HepG2 (cell line): ENCODE data around the gene GMPPA. TPM values are rescaled to one million over a fixed set of nuclear protein-coding genes. Genes with fewer than 3 reads are reported as not detected.

Source experiments
- DDIT3 ChIP-seq: sonication (generic); formaldehyde crosslinking; IDR thresholded peaks from 2 replicates; pipeline ENCODE4 v1.4.0; 2020; ENCODE audit warnings: mild to moderate bottlenecking, missing genetic modification reagents
- GLMP ChIP-seq: sonication (generic); formaldehyde crosslinking; IDR thresholded peaks from 2 replicates; pipeline ENCODE4 v1.9.0; 2021; ENCODE audit warnings: missing genetic modification reagents, mild to moderate bottlenecking, borderline replicate concordance
- HBP1 ChIP-seq: IDR thresholded peaks from 2 replicates; pipeline ENCODE4 v1.6.1; 2016; ENCODE audit warnings: low read depth, control low read depth
- KDM6A ChIP-seq: IDR thresholded peaks from 2 replicates; pipeline ENCODE4 v1.6.1; 2016; ENCODE audit warnings: low read depth
- NFKB2 ChIP-seq: sonication (generic); formaldehyde crosslinking; IDR thresholded peaks from 2 replicates; pipeline ENCODE4 v1.4.0; 2020; ENCODE audit warnings: missing genetic modification reagents, borderline replicate concordance
- PHF8 ChIP-seq: sonication (generic); formaldehyde crosslinking; IDR thresholded peaks from 2 replicates; pipeline ENCODE4 v1.5.0; 2020; ENCODE audit warnings: missing genetic modification reagents
- SMARCC2 ChIP-seq: fragments of 450-650 bp; IDR thresholded peaks from 2 replicates; pipeline ENCODE4 v1.6.1; 2017; ENCODE audit warnings: antibody characterized with exemption, mild to moderate bottlenecking
- YEATS4 ChIP-seq: sonication (generic); formaldehyde crosslinking; IDR thresholded peaks from 2 replicates; pipeline ENCODE4 v1.4.0; 2020; ENCODE audit warnings: missing genetic modification reagents, borderline replicate concordance
- ZBTB10 ChIP-seq: sonication (generic); formaldehyde crosslinking; IDR thresholded peaks from 2 replicates; pipeline ENCODE4 v1.4.0; 2020; ENCODE audit warnings: missing genetic modification reagents, borderline replicate concordance
- ZFP1 ChIP-seq: IDR thresholded peaks from 2 replicates; pipeline ENCODE4 v1.6.1; 2016
- ZNF17 ChIP-seq: sonication (generic); formaldehyde crosslinking; IDR thresholded peaks from 2 replicates; pipeline ENCODE4 v1.5.0; 2020; ENCODE audit warnings: mild to moderate bottlenecking, missing genetic modification reagents
- ZNF230 ChIP-seq: sonication (generic); formaldehyde crosslinking; IDR thresholded peaks from 2 replicates; pipeline ENCODE4 v1.4.0; 2020; ENCODE audit warnings: mild to moderate bottlenecking, missing genetic modification reagents
- ZNF34 ChIP-seq: sonication (generic); formaldehyde crosslinking; IDR thresholded peaks from 2 replicates; pipeline ENCODE4 v1.4.0; 2020; ENCODE audit warnings: mild to moderate bottlenecking, missing genetic modification reagents, borderline replicate concordance
- ZNF468 ChIP-seq: sonication (generic); formaldehyde crosslinking; IDR thresholded peaks from 2 replicates; pipeline ENCODE4 v1.8.0; 2022; ENCODE audit warnings: mild to moderate bottlenecking, moderate library complexity, missing genetic modification reagents
- ZNF674 ChIP-seq: sonication (generic); formaldehyde crosslinking; IDR thresholded peaks from 2 replicates; pipeline ENCODE4 v1.5.0; 2020; ENCODE audit warnings: low read depth, mild to moderate bottlenecking, missing genetic modification reagents
- polyA plus RNA-seq, 8 experiments: library from polyadenylated mRNA; depleted of rRNA in 3 of 8; stranded (reverse) in 7 of 8; unstranded in 1 of 8; fragments of >200 nt; fragmentation: Illumina TruSeq in 4 of 8; extraction: Trizol in 4 of 8; gene quantifications; 2 replicates each; pipeline versions ENCODE4 v1.2.1 to v1.2.3, GENCODE V29; 2011 to 2016; ENCODE audit warnings: low read depth in 4 of 8, missing spikeins in 1 of 8, mixed read lengths in 1 of 8; ENCODE audit not compliant: insufficient read depth in 1 of 8
- total RNA-seq, 5 experiments: library from RNA; depleted of rRNA; stranded (reverse); fragments of >200 nt; fragmentation: Illumina TruSeq; extraction: Trizol; gene quantifications; 2 replicates each; pipeline ENCODE4 v1.2.3, GENCODE V29; 2016; ENCODE audit warnings: low read depth in 1 of 5

Gene GMPPA
- total and polyA plus RNA-seq, 2 of the 13 experiments (the other 11 are each of a cell fraction or from before 2014, with no cell fraction given): 81.1 to 106 TPM

- TF ChIP-seq ZBTB10 (no peak; the same call in 1 of the 2 replicates), ZNF674 (CRISPR knock-in tag) (0 out of 2 replicates have a peak, but pooled peaks have one; percentile 31), ZNF17 (CRISPR knock-in tag) (no peak), ZFP1 (CRISPR knock-in tag) (no peak), DDIT3 (CRISPR knock-in tag) (no peak), HBP1 (peak; percentile 89), YEATS4 (CRISPR knock-in tag) (no peak), KDM6A (CRISPR knock-in tag) (no peak), ZNF468 (no peak), SMARCC2 (no peak), PHF8 (CRISPR knock-in tag) (peak; percentile 65; the same call in 1 of the 2 replicates), GLMP (no peak), ZNF230 (CRISPR knock-in tag) (peak; percentile 96), ZNF34 (CRISPR knock-in tag) (peak; percentile 96; the same call in 1 of the 2 replicates), NFKB2 (CRISPR knock-in tag) (peak; percentile 74; the same call in 1 of the 2 replicates)
- TF ChIP-seq, all 625 proteins: peak for 299
Observed at GRCh38 chr2:219541611-219542180, 43.0 kb downstream of the GMPPA start (continued).
